Heart left ventricle (tissue), 13 donors: ENCODE measurements around the gene CEP164.

Experiments
- POLR2A ChIP-seq, 2 donors: fragments of 450-650 bp; IDR thresholded peaks; one replicate each; pipeline ENCODE4 v1.6.1; 2017; ENCODE audit warnings: antibody characterized with exemption in 2 of 2, mild to moderate bottlenecking in 2 of 2, moderate library complexity in 2 of 2
- TF ChIP-seq, protein P1 (sequence below), 12 donors: fragments of 200-600 bp; sonication (generic) in 4 of 12; IDR thresholded peaks; one replicate each; pipeline versions ENCODE4 v1.5.0 to v1.8.0; 2018 to 2022; ENCODE audit warnings: antibody characterized with exemption in 12 of 12, mild to moderate bottlenecking in 5 of 12
- donor health status: ischemic (EF 13 %, LVEDD 7.1; RV severe dilation, severe dysfunction).
- donor health status: DM: no; HTN: yes; CAD: no.
- donor health status: DM: no; HTN: no; CAD: no.
- donor health status: ischemic (EF 25% LVEDD 6.9; RV normal size, moderate dysfunction).
- donor health status: ischemic (EF 25% LVEDD 5.7; RV mildly dilated, moderate dysfunction).
- donor health status: ischemic (EF 35%, LVEDD 5.7; RV mildly dilated, moderate dysfunction).
- donor health status: nonischemic (EF 11% LVEDD 7.7; RV severe dilation, severe dysfunction).
- donor health status: DM: yes; HTN: yes; CAD: no.
- donor health status: PGD.
- donor health status: ischemic (EF 29% LVEDD 5.4; RV normal size, mild dysfunction).
- donor health status: nonischemic (EF 23%, LVEDD 6.1; RV moderate dilation, normal function).

GRCh38 chr11:117305145-117305544, 22.5 kb upstream of the CEP164 start:
- TF ChIP-seq POLR2A (IDR thresholded peaks at IDR 0.05), result no peak
- TF ChIP-seq, protein P1, sequence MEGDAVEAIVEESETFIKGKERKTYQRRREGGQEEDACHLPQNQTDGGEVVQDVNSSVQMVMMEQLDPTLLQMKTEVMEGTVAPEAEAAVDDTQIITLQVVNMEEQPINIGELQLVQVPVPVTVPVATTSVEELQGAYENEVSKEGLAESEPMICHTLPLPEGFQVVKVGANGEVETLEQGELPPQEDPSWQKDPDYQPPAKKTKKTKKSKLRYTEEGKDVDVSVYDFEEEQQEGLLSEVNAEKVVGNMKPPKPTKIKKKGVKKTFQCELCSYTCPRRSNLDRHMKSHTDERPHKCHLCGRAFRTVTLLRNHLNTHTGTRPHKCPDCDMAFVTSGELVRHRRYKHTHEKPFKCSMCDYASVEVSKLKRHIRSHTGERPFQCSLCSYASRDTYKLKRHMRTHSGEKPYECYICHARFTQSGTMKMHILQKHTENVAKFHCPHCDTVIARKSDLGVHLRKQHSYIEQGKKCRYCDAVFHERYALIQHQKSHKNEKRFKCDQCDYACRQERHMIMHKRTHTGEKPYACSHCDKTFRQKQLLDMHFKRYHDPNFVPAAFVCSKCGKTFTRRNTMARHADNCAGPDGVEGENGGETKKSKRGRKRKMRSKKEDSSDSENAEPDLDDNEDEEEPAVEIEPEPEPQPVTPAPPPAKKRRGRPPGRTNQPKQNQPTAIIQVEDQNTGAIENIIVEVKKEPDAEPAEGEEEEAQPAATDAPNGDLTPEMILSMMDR (IDR thresholded peaks at IDR 0.05), result no peak
